ENCODE data around the gene AKT1.
A peak's percentile ranks its signal among the peaks of the same experiment; 100 is the strongest.
"Not testable (repeated sequence)": the region's sequence is repeated elsewhere in the genome, so short reads cannot be mapped to it uniquely, and the experiment has no call there.

AKT1 gene

GRCh38 chr14:104752423-104752734, 43.2 kb downstream of the AKT1 start:
- H3K36me3 ChIP-seq (ENCODE audit: control insufficient read depth, insufficient read depth, low read length): no peaks in the 10 kb centered on the region
- peaks cover 11% of the 10 kb centered on the region for H3K4me1 ChIP-seq
- H3K4me3 ChIP-seq (ENCODE audit: low read depth, low read length): peak overlapping the region; percentile 99

GRCh38 chr14:104751539-104752422, 43.8 kb downstream of the AKT1 start:
- no peaks in the 10 kb centered on the region for H3K9me3 ChIP-seq (ENCODE audit: control insufficient read depth, low read length)
- peak overlapping the region; percentile 49 for H3K27ac ChIP-seq
- peak overlapping the region; percentile 99 for H3K4me3 ChIP-seq (ENCODE audit: low read depth, low read length)
- peaks cover 11% of the 10 kb centered on the region for H3K4me1 ChIP-seq
- no peak overlapping the region for H3K9ac ChIP-seq
- H2AFZ ChIP-seq: peak overlapping the region; percentile 82
- H3K36me3 ChIP-seq (ENCODE audit: control insufficient read depth, insufficient read depth, low read length): no peaks in the 10 kb centered on the region
- no peaks in the 10 kb centered on the region for H3K27me3 ChIP-seq (ENCODE audit: control insufficient read depth, insufficient read depth, low read length)
- H3K79me2 ChIP-seq: peaks cover 3% of the 10 kb centered on the region
- H3K4me2 ChIP-seq (ENCODE audit: low read length): peak overlapping the region; percentile 79
- no peak for TF ChIP-seq CTCF (IDR thresholded peaks at IDR 0.05)

More at GRCh38 chr14:104752423-104752734, 43.2 kb downstream of the AKT1 start:
- Histone ChIP-seq H3K79me2 (peaks cover 3% of the 10 kb centered on the region), H3K27ac (peak overlapping the region; percentile 49), H3K4me2 (ENCODE audit: low read length) (peak overlapping the region; percentile 79), H2AFZ (peak overlapping the region; percentile 82), H3K27me3 (ENCODE audit: control insufficient read depth, insufficient read depth, low read length) (no peaks in the 10 kb centered on the region), H3K9me3 (ENCODE audit: control insufficient read depth, low read length) (no peaks in the 10 kb centered on the region), H3K9ac (no peak overlapping the region)
- TF ChIP-seq CTCF (IDR thresholded peaks at IDR 0.05): no peak

GRCh38 chr14:104750753-104751057, 44.8 kb downstream of the AKT1 start:
- H2AFZ ChIP-seq; H3K79me2 ChIP-seq; H3K27ac ChIP-seq; H3K36me3 ChIP-seq (ENCODE audit: control insufficient read depth, insufficient read depth, low read length); H3K4me2 ChIP-seq (ENCODE audit: low read length); H3K9me3 ChIP-seq (ENCODE audit: control insufficient read depth, low read length); H3K27me3 ChIP-seq (ENCODE audit: control insufficient read depth, insufficient read depth, low read length); H3K4me3 ChIP-seq (ENCODE audit: low read depth, low read length); H3K9ac ChIP-seq: not testable (repeated sequence)
- peaks cover 11% of the 10 kb centered on the region for H3K4me1 ChIP-seq

- no peak overlapping the region for H3K27ac ChIP-seq
- H3K27me3 ChIP-seq (ENCODE audit: control insufficient read depth, insufficient read depth, low read length): no peaks in the 10 kb centered on the region
- H3K4me1 ChIP-seq: peaks cover 11% of the 10 kb centered on the region
- H2AFZ ChIP-seq: no peak overlapping the region
- no peak overlapping the region for H3K4me2 ChIP-seq (ENCODE audit: low read length)
- peaks cover 3% of the 10 kb centered on the region for H3K79me2 ChIP-seq
- TF ChIP-seq CTCF (IDR thresholded peaks at IDR 0.05): no peak
- H3K9me3 ChIP-seq (ENCODE audit: control insufficient read depth, low read length): no peaks in the 10 kb centered on the region
- H3K36me3 ChIP-seq (ENCODE audit: control insufficient read depth, insufficient read depth, low read length): no peaks in the 10 kb centered on the region
- no peak overlapping the region for H3K4me3 ChIP-seq (ENCODE audit: low read depth, low read length)
- H3K9ac ChIP-seq: no peak overlapping the region
These were observed 45.3 kb downstream of the AKT1 start for GRCh38 chr14:104750056-104750752.

GRCh38 chr14:104749111-104749649, 46.4 kb downstream of the AKT1 start:
- Histone ChIP-seq H3K4me3 (ENCODE audit: low read depth, low read length) (no peak overlapping the region), H3K9ac (no peak overlapping the region), H3K79me2 (no peaks in the 10 kb centered on the region), H3K9me3 (ENCODE audit: control insufficient read depth, low read length) (no peaks in the 10 kb centered on the region), H3K27ac (no peak overlapping the region), H3K27me3 (ENCODE audit: control insufficient read depth, insufficient read depth, low read length) (no peaks in the 10 kb centered on the region), H2AFZ (no peak overlapping the region), H3K4me2 (ENCODE audit: low read length) (no peak overlapping the region), H3K4me1 (peaks cover 5% of the 10 kb centered on the region), H3K36me3 (ENCODE audit: control insufficient read depth, insufficient read depth, low read length) (no peaks in the 10 kb centered on the region)
- no peak for TF ChIP-seq CTCF (IDR thresholded peaks at IDR 0.05)
